Uterus (tissue), 4 donors: ENCODE data around the gene PGAP2. TPM values are rescaled to one million over a fixed set of nuclear protein-coding genes. Genes with fewer than 3 reads are reported as not detected.

ENCODE experiments used
- DNase-seq, 2 donors: peaks; one replicate each; pipeline ENCODE4 v3.0.0-alpha.2; 2019 to 2020
- H3K27ac ChIP-seq, 2 donors: fragments of 200-600 bp; sonication (generic); 1 replicate in 1 of 2; 2 replicates in 1 of 2; pipeline ENCODE4 v1.5.1; 2016 to 2018
- H3K27me3 ChIP-seq, 2 donors: fragments of 200-600 bp; sonication (generic); one replicate each; pipeline ENCODE4 v1.5.1; 2018 to 2019; ENCODE audit warnings: control low read depth in 1 of 2
- H3K36me3 ChIP-seq, 2 donors: fragments of 200-600 bp; sonication (generic); one replicate each; pipeline ENCODE4 v1.5.1; 2019; ENCODE audit warnings: control low read depth in 1 of 2
- H3K4me1 ChIP-seq, 2 donors: fragments of 200-600 bp; sonication (generic); one replicate each; pipeline ENCODE4 v1.5.1; 2018 to 2019; ENCODE audit warnings: control low read depth in 1 of 2
- H3K4me3 ChIP-seq, 2 donors: fragments of 200-600 bp; sonication (generic); 1 replicate in 1 of 2; 2 replicates in 1 of 2; pipeline ENCODE4 v1.5.1; 2018 to 2019; ENCODE audit warnings: mild to moderate bottlenecking in 1 of 2
- H3K9me3 ChIP-seq, 2 donors: fragments of 200-600 bp; sonication (generic); one replicate each; pipeline ENCODE4 v1.5.1; 2019; ENCODE audit warnings: control low read depth in 1 of 2
- POLR2A ChIP-seq, 2 donors: fragments of 450-650 bp; IDR thresholded peaks; one replicate each; pipeline ENCODE4 v1.6.1; 2016; ENCODE audit warnings: antibody characterized with exemption in 2 of 2, mild to moderate bottlenecking in 1 of 2, moderate library complexity in 1 of 2
- intact Hi-C: fragments of 100-400 bp; cut with DNase I; formaldehyde crosslinking; loops from one replicate; pipeline ENCODE4 v1.15.1; 2023; ENCODE audit warnings: low total_unique reads
- total RNA-seq, 4 donors: library from RNA; depleted of rRNA in 3 of 4; stranded (reverse); fragments of >200 nt in 3 of 4; gene quantifications; one replicate each; pipeline versions ENCODE4 v1.1.0 to v1.2.4, GENCODE V29; 2014 to 2023
- TF ChIP-seq, protein P1 (sequence below), 4 experiments: fragments of 200-600 bp in 2 of 4; fragments of 450-650 bp in 2 of 4; sonication (generic) in 2 of 4; IDR thresholded peaks; one replicate each; pipeline ENCODE4 v1.5.1; 2016 to 2019; ENCODE audit warnings: antibody characterized with exemption in 4 of 4, mild to moderate bottlenecking in 2 of 4, moderate library complexity in 1 of 4
- donor health status: DM: yes; HTN: yes; CAD: no.

The PGAP2 gene
- total RNA-seq, 4 donors from 2014 or later = 12.2 to 16.5 (median 13.8) TPM; not detected in 1

- no peaks in the 10 kb centered on the region for H3K4me1 ChIP-seq
- TF ChIP-seq, protein P1, sequence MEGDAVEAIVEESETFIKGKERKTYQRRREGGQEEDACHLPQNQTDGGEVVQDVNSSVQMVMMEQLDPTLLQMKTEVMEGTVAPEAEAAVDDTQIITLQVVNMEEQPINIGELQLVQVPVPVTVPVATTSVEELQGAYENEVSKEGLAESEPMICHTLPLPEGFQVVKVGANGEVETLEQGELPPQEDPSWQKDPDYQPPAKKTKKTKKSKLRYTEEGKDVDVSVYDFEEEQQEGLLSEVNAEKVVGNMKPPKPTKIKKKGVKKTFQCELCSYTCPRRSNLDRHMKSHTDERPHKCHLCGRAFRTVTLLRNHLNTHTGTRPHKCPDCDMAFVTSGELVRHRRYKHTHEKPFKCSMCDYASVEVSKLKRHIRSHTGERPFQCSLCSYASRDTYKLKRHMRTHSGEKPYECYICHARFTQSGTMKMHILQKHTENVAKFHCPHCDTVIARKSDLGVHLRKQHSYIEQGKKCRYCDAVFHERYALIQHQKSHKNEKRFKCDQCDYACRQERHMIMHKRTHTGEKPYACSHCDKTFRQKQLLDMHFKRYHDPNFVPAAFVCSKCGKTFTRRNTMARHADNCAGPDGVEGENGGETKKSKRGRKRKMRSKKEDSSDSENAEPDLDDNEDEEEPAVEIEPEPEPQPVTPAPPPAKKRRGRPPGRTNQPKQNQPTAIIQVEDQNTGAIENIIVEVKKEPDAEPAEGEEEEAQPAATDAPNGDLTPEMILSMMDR (IDR thresholded peaks at IDR 0.05) = peak; percentile 13 to 44 (median 30)
- TF ChIP-seq POLR2A (IDR thresholded peaks at IDR 0.05) = no peak
- H3K27ac ChIP-seq = no peak overlapping the region
- no peak overlapping the region for H3K4me3 ChIP-seq
- intact Hi-C loops = no loop called here
- H3K27me3 ChIP-seq = no peaks in the 10 kb centered on the region
- no peaks in the 10 kb centered on the region for H3K36me3 ChIP-seq
- no peaks in the 10 kb centered on the region for H3K9me3 ChIP-seq
- peak in 1 of 2 donors; percentile 42 for DNase-seq
These were observed 16.5 kb downstream of the PGAP2 start for GRCh38 chr11:3824714-3825472.

DNA sequence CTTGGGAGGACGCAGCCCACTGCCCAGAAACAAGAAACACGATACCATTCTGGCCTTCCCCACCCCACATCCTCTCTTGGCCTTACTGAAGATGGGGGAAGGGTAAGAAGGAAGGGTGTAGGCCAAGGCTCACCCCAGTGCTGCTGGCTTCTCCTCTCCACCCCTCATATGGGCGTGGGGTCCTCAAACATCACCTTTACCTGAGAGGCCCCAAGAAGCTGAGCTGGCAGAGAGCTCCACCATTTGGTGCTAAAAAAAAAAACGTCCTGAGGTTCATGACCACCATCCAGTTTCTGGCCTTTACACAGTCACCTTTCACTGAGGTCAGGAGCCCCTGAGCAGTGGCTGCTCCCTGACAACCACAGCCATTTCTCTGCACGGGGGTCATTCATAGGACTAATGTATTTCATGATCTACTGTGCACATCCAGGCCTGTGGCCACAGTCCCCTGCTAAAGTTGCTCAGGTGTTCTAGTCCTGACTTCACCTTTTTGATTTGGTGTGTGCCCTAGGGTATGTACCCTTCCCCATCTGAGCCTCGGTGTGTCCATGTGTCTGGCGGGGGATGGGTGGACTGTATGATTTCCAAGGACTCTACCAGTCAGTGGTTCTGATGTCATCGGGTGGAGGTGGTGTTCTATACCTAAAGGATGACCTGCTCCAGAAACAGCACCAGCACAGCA lies 17.3 kb downstream of the PGAP2 start:
- Histone ChIP-seq H3K36me3 (no peaks in the 10 kb centered on the region), H3K27me3 (no peaks in the 10 kb centered on the region), H3K27ac (no peak overlapping the region), H3K4me1 (no peaks in the 10 kb centered on the region), H3K9me3 (no peaks in the 10 kb centered on the region), H3K4me3 (no peak overlapping the region)
- no peak for DNase-seq
- TF ChIP-seq, protein P1 (IDR thresholded peaks at IDR 0.05) = no peak
- no peak for TF ChIP-seq POLR2A (IDR thresholded peaks at IDR 0.05)
- intact Hi-C loops = no loop called here

DNA sequence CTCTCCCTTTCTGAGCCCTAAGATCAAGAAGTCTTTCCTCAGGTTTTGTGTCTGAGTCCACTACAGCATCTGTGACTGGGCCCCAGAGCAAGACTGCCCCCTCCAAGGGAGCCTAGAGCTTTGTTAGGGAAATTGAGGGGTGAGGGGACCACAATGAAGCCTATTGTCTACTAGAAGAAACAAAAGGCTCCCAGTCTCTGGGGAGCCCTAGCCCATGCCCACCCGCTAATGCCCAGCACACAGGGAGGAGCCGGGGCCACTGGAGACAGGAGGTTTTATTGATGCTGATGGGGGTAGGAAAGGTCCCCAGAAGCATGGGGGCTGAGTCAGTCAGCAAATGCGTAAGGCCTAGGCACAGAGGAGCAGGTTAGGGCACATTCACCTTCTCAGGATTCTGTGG lies 18.4 kb downstream of the PGAP2 start:
- H3K9me3 ChIP-seq = no peaks in the 10 kb centered on the region
- H3K4me3 ChIP-seq = no peak overlapping the region
- H3K36me3 ChIP-seq = no peaks in the 10 kb centered on the region
- intact Hi-C loops = no loop called here
- no peak overlapping the region for H3K27ac ChIP-seq
- DNase-seq = no peak
- H3K27me3 ChIP-seq = no peaks in the 10 kb centered on the region
- H3K4me1 ChIP-seq = no peaks in the 10 kb centered on the region
- TF ChIP-seq, protein P1 (IDR thresholded peaks at IDR 0.05) = no peak
- TF ChIP-seq POLR2A (IDR thresholded peaks at IDR 0.05) = no peak

DNA sequence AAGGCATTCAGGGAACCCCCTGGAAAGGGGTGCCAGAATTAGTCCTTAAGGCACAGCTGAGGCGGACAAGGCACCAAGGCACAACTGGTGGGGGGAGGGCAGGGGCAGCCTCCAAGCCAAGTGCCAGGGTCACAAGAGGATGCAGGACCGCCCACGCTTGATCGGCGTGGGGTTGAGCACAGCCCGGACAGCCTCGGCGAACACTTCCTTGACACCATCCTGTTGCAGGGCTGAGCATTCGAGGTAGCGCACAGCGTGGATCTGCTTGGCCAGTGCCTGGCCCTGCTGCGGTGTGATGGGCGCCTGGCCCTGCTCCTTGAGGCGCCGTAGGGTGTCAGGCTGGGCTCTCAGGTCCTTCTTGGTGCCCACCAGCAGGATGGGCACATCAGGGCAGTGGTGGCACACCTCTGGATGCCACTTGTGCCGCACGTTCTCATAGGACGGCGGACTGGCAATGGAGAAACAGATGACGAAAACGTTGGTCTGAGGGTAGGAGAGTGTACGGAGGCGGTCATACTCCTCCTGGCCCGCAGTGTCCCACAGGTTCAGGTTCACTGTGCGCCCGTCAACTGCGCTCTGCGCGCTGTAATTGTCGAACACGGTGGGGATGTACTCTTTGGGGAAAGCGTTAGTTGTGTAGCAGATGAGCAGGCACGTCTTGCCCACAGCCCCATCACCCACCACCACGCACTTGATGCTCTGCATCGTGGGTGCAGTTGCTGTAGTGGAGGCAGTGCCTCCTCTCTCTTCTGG lies 19.2 kb downstream of the PGAP2 start:
- H3K4me3 ChIP-seq = no peak overlapping the region
- H3K27me3 ChIP-seq = no peaks in the 10 kb centered on the region
- H3K36me3 ChIP-seq = no peaks in the 10 kb centered on the region
- intact Hi-C loops = no loop called here
- no peak for DNase-seq
- H3K27ac ChIP-seq = no peak overlapping the region
- H3K4me1 ChIP-seq = no peaks in the 10 kb centered on the region
- H3K9me3 ChIP-seq = no peaks in the 10 kb centered on the region
- TF ChIP-seq POLR2A (IDR thresholded peaks at IDR 0.05) = no peak
- TF ChIP-seq, protein P1 (IDR thresholded peaks at IDR 0.05) = no peak
